HCT116 (cell line): ENCODE data around the gene SETD3. TPM values are rescaled to one million over a fixed set of nuclear protein-coding genes. Genes with fewer than 3 reads are reported as not detected.

ENCODE experiments used
- ATAC-seq: fragments of 200-7000 bp; cut with Tn5 transposase; 2 replicates; pipeline ENCODE4 v1.9.1; 2020; ENCODE audit warnings: mild to moderate bottlenecking, moderate library complexity
- BruUV-seq: library from RNA; stranded (reverse); fragments of 400-500 nt; replicated peaks from 2 replicates; lab custom pipeline; 2021; lab: Mats Ljungman, UMichigan
- CTCF ChIA-PET: fragments of 300-600 bp; sonication (Branson Sonifier 250); formaldehyde crosslinking; loops from one replicate; lab custom pipeline; 2021; ENCODE audit warnings: antibody characterized with exemption; lab: Charles Lee
- POLR2A ChIA-PET: fragments of 300-600, 350-600 bp; sonication (Branson Sonifier 250); formaldehyde crosslinking; loops from one replicate; lab custom pipeline; 2021; ENCODE audit warnings: antibody characterized with exemption; lab: Charles Lee
- RAD21 ChIA-PET, 2 experiments: fragments of 300-600 bp; sonication (Branson Sonifier 250); formaldehyde crosslinking; loops; one replicate each; lab custom pipeline; 2023; ENCODE audit warnings: low total read pairs in 2 of 2; ENCODE audit not compliant: uncharacterized antibody in 2 of 2, unreplicated experiment in 2 of 2, low non-redundant PET in 1 of 2; lab: Charles Lee
- DNase-seq: peaks from one replicate; pipeline ENCODE4 v3.0.0-alpha.2; 2010; ENCODE audit warnings: low read depth, low spot score
- H2AFZ ChIP-seq: fragments of 200-600 bp; shearing (Covaris generic), sonication (generic); 2 replicates; pipeline ENCODE4 v1.6.1; 2017; ENCODE audit warnings: low read depth, mixed run types, mixed read lengths, antibody characterized with exemption, low read length; ENCODE audit not compliant: poor library complexity, severe bottlenecking
- H3K27ac ChIP-seq: 2 replicates; pipeline ENCODE4 v1.5.1; 2012; ENCODE audit warnings: low read depth, low read length
- H3K27me3 ChIP-seq: fragments of 200-600 bp; sonication (generic); 2 replicates; pipeline ENCODE4 v1.6.1; 2016; ENCODE audit warnings: mixed run types, low read length, mixed read lengths; ENCODE audit not compliant: insufficient read depth
- H3K36me3 ChIP-seq, 2 experiments: fragments of 200-500 bp in 1 of 2; fragments of 200-600 bp in 1 of 2; sonication (Bioruptor generic) in 1 of 2; sonication (generic) in 1 of 2; 2 replicates each; pipeline versions ENCODE4 v1.5.1 to v1.6.1; 2014 to 2016; ENCODE audit warnings: low read length in 2 of 2, inconsistent platforms in 1 of 2, mixed read lengths in 1 of 2, mixed run types in 1 of 2; ENCODE audit not compliant: insufficient read depth in 2 of 2, control insufficient read depth in 1 of 2
- H3K4me1 ChIP-seq, 2 experiments: fragments of 200-600 bp in 1 of 2; sonication (generic) in 1 of 2; 2 replicates each; pipeline versions ENCODE4 v1.5.1 to v1.6.1; 2012 to 2017; ENCODE audit warnings: low read length in 2 of 2, inconsistent platforms in 1 of 2, mild to moderate bottlenecking in 1 of 2, mixed read lengths in 1 of 2, mixed run types in 1 of 2, moderate library complexity in 1 of 2; ENCODE audit not compliant: insufficient read depth in 2 of 2, control insufficient read depth in 1 of 2
- H3K4me2 ChIP-seq: fragments of 200-600 bp; sonication (generic); 2 replicates; pipeline ENCODE4 v1.6.1; 2017; ENCODE audit warnings: mixed run types, low read length, mixed read lengths
- H3K4me3 ChIP-seq, 2 experiments: fragments of 200-600 bp in 1 of 2; sonication (generic) in 1 of 2; replicated peaks in 1 of 2; 2 replicates each; pipeline ENCODE4 v1.5.1; 2011 to 2016; ENCODE audit warnings: low read length in 2 of 2, control low read depth in 1 of 2, low read depth in 1 of 2, mild to moderate bottlenecking in 1 of 2, mixed read lengths in 1 of 2, mixed run types in 1 of 2
- H3K79me2 ChIP-seq: fragments of 200-600 bp; sonication (generic); 2 replicates; pipeline ENCODE4 v1.6.1; 2017; ENCODE audit warnings: mild to moderate bottlenecking, mixed run types, low read length, moderate library complexity, mixed read lengths; ENCODE audit not compliant: insufficient read depth
- H3K9ac ChIP-seq: fragments of 200-600 bp; sonication (generic); 2 replicates; pipeline ENCODE4 v1.6.1; 2016; ENCODE audit warnings: low read length, mixed read lengths
- H3K9me2 ChIP-seq: fragments of 200-600 bp; sonication (generic), shearing (Covaris generic); 2 replicates; pipeline ENCODE4 v1.6.1; 2017; ENCODE audit warnings: mixed run types, mild to moderate bottlenecking, moderate library complexity; ENCODE audit not compliant: insufficient read depth
- H3K9me3 ChIP-seq, 2 experiments: fragments of 200-500 bp in 1 of 2; fragments of 200-600 bp in 1 of 2; sonication (Bioruptor generic) in 1 of 2; sonication (generic) in 1 of 2; 2 replicates each; pipeline ENCODE4 v1.6.1; 2014 to 2017; ENCODE audit warnings: low read length in 2 of 2, mixed read lengths in 2 of 2, inconsistent platforms in 1 of 2, low read depth in 1 of 2, mild to moderate bottlenecking in 1 of 2, mixed run types in 1 of 2, moderate library complexity in 1 of 2; ENCODE audit not compliant: control insufficient read depth in 1 of 2, insufficient read depth in 1 of 2
- H4K20me1 ChIP-seq: fragments of 200-600 bp; sonication (generic), shearing (Covaris generic); 2 replicates; pipeline ENCODE4 v1.6.1; 2017; ENCODE audit warnings: mixed run types, mild to moderate bottlenecking, moderate library complexity; ENCODE audit not compliant: insufficient read depth
- CTCF ChIP-seq, 3 experiments: fragments of 200-600 bp in 1 of 3; sonication (generic) in 1 of 3; IDR thresholded peaks in 2 of 3; conservative IDR thresholded peaks in 1 of 3; 2 replicates each; pipeline ENCODE4 v1.5.1; 2012 to 2017; ENCODE audit warnings: low read depth in 2 of 3, low read length in 2 of 3, antibody characterized with exemption in 1 of 3, borderline replicate concordance in 1 of 3, control low read depth in 1 of 3, mild to moderate bottlenecking in 1 of 3, mixed read lengths in 1 of 3, mixed run types in 1 of 3, moderate library complexity in 1 of 3; ENCODE audit not compliant: insufficient read depth in 1 of 3
- ELF1 ChIP-seq: IDR thresholded peaks from 2 replicates; pipeline ENCODE4 v1.6.1; 2012; ENCODE audit warnings: low read depth, borderline replicate concordance
- EZH2 ChIP-seq: fragments of 200-600 bp; sonication (generic); IDR thresholded peaks from 2 replicates; pipeline ENCODE4 v1.6.1; 2017; ENCODE audit warnings: antibody characterized with exemption, mixed run types
- JUND ChIP-seq: IDR thresholded peaks from 2 replicates; pipeline ENCODE4 v1.6.1; 2012
- MAX ChIP-seq: IDR thresholded peaks from 2 replicates; pipeline ENCODE4 v1.6.1; 2012
- POLR2A ChIP-seq: IDR thresholded peaks from 2 replicates; pipeline ENCODE4 v1.7.0; 2011; ENCODE audit warnings: borderline replicate concordance; ENCODE audit not compliant: insufficient read depth, insufficient read length; ENCODE audit errors: extremely low read depth
- POLR2AphosphoS5 ChIP-seq: IDR thresholded peaks from 2 replicates; pipeline ENCODE4 v1.6.1; 2011; ENCODE audit warnings: mild to moderate bottlenecking, low read depth, low read length, moderate library complexity
- RAD21 ChIP-seq: IDR thresholded peaks from 2 replicates; pipeline ENCODE4 v1.6.1; 2012; ENCODE audit warnings: low read depth, mild to moderate bottlenecking
- REST ChIP-seq: IDR thresholded peaks from 2 replicates; pipeline ENCODE4 v1.6.1; 2012; ENCODE audit warnings: low read depth
- SIN3A ChIP-seq: IDR thresholded peaks from 2 replicates; pipeline ENCODE4 v1.6.1; 2012; ENCODE audit warnings: low read depth
- SRF ChIP-seq: IDR thresholded peaks from 2 replicates; pipeline ENCODE4 v1.6.1; 2012; ENCODE audit warnings: low read depth
- TCF7L2 ChIP-seq: IDR thresholded peaks from 2 replicates; pipeline ENCODE4 v1.7.0; 2011; ENCODE audit warnings: borderline replicate concordance, inconsistent platforms; ENCODE audit not compliant: insufficient read depth, insufficient read length; ENCODE audit errors: extremely low read depth
- intact Hi-C: fragments of 100-400 bp; cut with micrococcal nuclease; formaldehyde crosslinking; loops from 2 replicates; pipeline ENCODE4 v1.10.0; 2022
- total RNA-seq: library from RNA; stranded (reverse); gene quantifications from one replicate; pipeline ENCODE4 v1.2.1, GENCODE V29; 2021; ENCODE audit not compliant: unreplicated experiment

SETD3 gene
- total RNA-seq, 1 experiment from 2014 or later: 46.6 TPM

- H3K4me2 ChIP-seq: no peak overlapping the region
- no peaks in the 10 kb centered on the region for H4K20me1 ChIP-seq
- no peaks in the 10 kb centered on the region for H3K9me3 ChIP-seq
- DNase-seq (no peak), ATAC-seq (peak; percentile 69)
- no peak for TF ChIP-seq POLR2A
- TF ChIP-seq SIN3A: no peak
- no peak for TF ChIP-seq TCF7L2
- no peak for TF ChIP-seq EZH2
- TF ChIP-seq REST: no peak
- no peak for TF ChIP-seq POLR2AphosphoS5
- TF ChIP-seq SRF: no peak
- TF ChIP-seq MAX: no peak
- peak; percentile 56 for TF ChIP-seq RAD21
- TF ChIP-seq ELF1: no peak
- TF ChIP-seq JUND: no peak
- TF ChIP-seq CTCF (IDR thresholded peaks at IDR 0.05 in 2 of 3, conservative IDR thresholded peaks at IDR 0.05 in 1 of 3; ENCODE audit: borderline replicate concordance in 1 of 3, insufficient read depth in 1 of 3, low read depth in 2 of 3, low read length in 2 of 3): peak; percentile 12 to 30 (median 14); a peak in 2 of 6 replicates
- intact Hi-C loops: loop anchor here (10.0 kb wide), 1 partner anchor 420 kb away; no protein-coding TSS in a partner anchor
- H3K4me1 ChIP-seq: peaks cover 0 to 6% of the 10 kb centered on the region in 2 experiments; a peak in 2 of 4 replicates
- no peak overlapping the region for H3K27ac ChIP-seq
- ChIA-PET POLR2A (no interaction called here), RAD21 (no interaction called here), CTCF (no interaction called here)
- H3K36me3 ChIP-seq: no peaks in the 10 kb centered on the region
- H3K79me2 ChIP-seq: peaks cover 3% of the 10 kb centered on the region; the same call in 1 of the 2 replicates
- no peak overlapping the region for H2AFZ ChIP-seq
- no TSS peak for BruUV-seq
- H3K9me2 ChIP-seq: no peaks in the 10 kb centered on the region
- H3K27me3 ChIP-seq: no peaks in the 10 kb centered on the region
- H3K9ac ChIP-seq: no peak overlapping the region
- H3K4me3 ChIP-seq: no peak overlapping the region
Observed at GRCh38 chr14:99524804-99525698, 44.4 kb upstream of the SETD3 start.
